GM12872 (cell line): ENCODE results near the gene OR2J2.

ENCODE experiments used
- TF ChIP-seq, protein P1 (sequence below): IDR thresholded peaks from 3 replicates; pipeline ENCODE4 v1.5.1; 2011; ENCODE audit warnings: low read depth, mild to moderate bottlenecking, low read length, moderate library complexity; ENCODE audit not compliant: insufficient read depth

OR2J2 gene

DNA sequence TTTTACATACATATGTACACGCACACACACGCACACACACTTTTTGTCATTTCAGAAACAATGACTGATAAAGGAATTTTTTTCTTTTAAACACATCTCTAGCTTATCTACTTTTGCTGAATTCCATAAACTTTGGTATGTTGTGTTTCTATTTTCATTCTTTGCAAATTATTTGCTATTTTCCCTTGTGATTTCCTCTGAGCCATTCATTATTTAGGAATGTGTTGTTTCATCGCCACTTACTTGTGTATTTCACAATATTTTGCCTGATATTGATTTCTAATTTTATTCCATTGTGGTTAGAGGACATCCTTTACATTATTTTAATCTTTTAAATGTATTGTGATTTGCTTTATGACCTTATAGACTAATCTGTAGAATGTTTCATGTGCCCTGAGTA is 23.6 kb upstream of the OR2J2 start:
- TF ChIP-seq, protein P1, sequence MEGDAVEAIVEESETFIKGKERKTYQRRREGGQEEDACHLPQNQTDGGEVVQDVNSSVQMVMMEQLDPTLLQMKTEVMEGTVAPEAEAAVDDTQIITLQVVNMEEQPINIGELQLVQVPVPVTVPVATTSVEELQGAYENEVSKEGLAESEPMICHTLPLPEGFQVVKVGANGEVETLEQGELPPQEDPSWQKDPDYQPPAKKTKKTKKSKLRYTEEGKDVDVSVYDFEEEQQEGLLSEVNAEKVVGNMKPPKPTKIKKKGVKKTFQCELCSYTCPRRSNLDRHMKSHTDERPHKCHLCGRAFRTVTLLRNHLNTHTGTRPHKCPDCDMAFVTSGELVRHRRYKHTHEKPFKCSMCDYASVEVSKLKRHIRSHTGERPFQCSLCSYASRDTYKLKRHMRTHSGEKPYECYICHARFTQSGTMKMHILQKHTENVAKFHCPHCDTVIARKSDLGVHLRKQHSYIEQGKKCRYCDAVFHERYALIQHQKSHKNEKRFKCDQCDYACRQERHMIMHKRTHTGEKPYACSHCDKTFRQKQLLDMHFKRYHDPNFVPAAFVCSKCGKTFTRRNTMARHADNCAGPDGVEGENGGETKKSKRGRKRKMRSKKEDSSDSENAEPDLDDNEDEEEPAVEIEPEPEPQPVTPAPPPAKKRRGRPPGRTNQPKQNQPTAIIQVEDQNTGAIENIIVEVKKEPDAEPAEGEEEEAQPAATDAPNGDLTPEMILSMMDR: no peak

DNA sequence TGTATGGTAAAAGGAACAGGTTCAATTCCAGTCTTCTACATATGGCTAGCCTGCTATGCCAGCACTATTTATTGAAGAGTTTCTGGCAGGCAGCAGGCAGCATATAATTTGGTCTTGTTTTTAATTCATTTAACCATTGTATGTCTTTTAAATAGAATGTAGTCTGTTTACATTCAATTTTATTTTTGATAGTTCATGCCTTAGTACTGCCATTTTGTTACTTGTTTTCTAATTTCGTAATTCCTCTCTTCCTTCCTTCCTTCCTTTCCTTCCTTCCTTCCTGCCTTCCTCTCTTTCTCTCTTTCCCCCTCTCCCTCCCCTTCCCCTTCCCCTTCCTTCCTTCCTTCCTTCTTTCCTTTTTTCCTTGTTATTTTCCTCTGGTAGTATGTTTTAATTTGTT is 17.6 kb upstream of the OR2J2 start:
- TF ChIP-seq, protein P1: no peak

DNA sequence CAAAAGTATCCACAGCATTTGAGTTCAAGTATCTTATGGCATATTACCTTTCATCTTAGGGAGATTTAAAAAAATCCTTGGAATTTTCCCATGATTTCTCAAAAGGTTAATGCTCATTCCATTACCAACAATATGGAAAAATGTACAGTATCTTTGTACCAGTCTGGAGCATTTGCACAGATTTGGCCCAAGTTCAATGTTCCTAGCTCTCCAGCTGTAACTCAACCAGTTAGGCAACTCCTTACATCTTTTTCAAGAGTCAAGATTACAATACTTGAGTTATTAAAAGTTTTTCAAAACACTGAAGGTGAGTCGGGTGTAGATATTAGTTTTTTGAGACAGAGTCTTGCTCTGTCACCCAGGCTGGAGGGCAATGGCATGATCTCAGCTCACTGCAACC is 1.0 kb downstream of the OR2J2 start:
- TF ChIP-seq, protein P1: no peak

DNA sequence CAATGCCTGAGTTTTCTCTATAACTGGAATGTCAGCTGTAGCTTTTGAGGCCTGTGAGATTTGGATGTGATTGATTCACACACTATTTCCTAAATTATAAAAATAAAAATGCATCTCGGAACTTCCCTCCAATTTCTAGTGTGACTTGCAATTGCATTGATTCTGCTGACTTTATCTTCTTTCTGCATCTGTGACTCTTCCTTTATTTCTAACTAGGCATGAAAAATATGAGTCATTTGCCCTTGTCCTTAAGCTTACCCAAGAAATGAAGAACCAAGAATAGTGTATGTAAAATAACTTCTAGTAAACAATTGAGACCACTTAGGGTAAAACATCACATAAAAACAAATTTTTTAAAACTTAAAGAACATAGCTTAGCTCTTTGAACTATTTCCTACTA is 12.9 kb downstream of the OR2J2 start:
- TF ChIP-seq, protein P1: no peak

DNA sequence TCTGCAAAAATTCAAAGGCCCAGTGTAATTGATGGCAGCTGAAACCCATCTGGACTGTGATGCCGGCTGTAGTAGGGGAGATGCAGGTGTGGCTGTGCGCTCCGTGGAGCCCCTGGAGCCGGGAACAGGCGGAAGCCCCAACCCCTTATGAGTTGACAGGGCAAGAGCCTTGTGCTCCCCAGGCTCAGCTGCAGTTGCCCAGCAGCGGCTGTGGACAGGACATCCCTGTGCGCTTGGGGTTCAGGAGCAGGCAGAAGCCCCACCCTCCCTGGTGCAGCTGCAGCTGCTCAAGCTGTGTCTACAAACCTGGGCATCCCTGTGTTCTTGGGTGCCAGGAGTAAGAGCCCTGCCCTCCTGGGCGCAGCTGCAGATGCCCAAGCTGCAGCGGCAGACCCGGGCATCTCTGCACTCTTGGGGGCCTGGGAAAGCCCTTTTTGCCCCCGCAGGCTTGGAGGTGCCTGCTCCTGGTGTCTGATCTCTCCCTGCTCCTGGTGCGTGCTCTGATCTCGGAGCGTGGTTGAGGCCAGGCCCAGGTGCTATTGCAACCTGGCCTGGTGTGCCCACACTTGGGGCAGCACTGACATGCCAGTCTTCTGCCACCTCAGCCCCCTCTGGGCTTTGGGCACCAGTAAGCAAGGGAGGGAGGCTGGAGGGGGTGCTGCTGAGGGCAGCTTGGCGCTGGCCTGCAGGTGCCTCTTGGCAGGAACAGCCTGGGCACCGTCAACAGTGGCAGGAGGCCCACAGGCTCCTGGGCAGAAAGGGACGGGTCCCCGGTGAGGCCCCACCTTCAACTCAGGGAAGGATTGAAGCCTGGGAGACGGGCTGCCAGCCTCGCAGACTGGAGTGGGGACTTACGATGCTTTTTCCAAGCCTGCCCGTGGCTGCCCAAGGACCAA is 30.3 kb downstream of the OR2J2 start:
- TF ChIP-seq, protein P1: no peak

DNA sequence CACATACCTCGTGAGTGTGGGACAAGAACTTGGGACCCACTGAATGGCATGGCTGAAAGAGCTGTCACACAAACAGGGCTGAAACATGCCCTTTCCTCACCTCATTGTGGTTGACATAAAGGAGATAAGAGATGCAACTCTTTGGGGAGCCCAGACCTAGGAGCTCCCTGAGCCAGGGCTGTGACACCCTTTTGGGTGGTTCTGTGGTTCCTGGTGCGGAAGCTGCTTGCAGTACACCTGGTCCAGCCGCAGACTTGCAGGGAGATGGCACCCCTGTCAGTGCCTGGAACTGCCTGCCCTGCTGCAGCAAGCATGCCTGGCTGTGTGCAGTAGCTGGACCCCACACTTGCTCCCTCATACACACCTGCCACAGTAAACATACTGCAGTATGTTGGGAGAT is 31.3 kb downstream of the OR2J2 start:
- TF ChIP-seq, protein P1: no peak

DNA sequence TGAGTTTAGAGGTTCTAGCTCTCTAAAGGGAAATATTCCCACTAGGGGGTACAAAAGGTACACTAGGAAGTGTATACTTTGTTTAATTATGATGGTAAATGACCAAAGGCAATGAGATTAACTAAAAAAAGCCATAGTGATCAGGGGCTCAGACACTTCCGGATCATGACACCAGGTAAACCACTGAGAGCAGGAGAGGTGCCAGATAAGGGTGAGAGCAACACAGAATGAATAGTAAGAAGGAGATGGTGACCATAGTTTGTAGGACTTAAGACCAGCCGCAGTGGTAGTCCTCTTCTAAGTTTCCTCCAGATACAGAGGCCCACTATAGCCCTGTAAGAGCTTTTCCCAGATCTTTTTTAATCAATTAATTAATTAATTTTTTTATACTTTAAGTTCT is 40.8 kb downstream of the OR2J2 start:
- TF ChIP-seq, protein P1: no peak

DNA sequence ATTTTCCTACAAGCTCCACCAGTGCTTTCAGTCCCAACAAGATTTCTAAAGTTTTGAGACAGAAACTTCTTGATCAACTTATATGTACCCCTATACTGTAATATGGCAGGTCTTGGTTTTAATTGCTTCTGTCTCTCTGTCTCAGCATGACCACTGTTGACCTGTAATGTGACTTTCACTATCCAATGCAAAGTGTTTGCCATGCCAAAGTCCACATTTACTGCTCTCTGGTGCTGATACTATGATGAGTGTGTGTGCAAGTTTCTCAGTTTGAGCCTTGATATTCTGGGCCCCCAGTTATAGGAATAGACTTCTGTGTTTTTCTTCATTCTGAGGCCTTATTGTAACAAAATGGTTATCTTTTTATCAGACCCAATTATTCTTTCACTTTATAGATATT is 45.8 kb downstream of the OR2J2 start:
- TF ChIP-seq, protein P1: no peak
